HepG2 (cell line): Measurements from ENCODE around the gene TPI1. TPM values are rescaled to one million over a fixed set of nuclear protein-coding genes. Genes with fewer than 3 reads are reported as not detected.

ENCODE experiments used
- ATAC-seq: fragments of 200-7000 bp; cut with Tn5 transposase; 3 replicates; pipeline ENCODE4 v1.9.1; 2020; ENCODE audit warnings: mild to moderate bottlenecking, moderate library complexity
- BruUV-seq: library from RNA; stranded (reverse); fragments of 400-500 nt; replicated peaks from 2 replicates; lab custom pipeline; 2021; lab: Mats Ljungman, UMichigan
- CTCF ChIA-PET: fragments of 300-600 bp; formaldehyde crosslinking; extraction: SDS; loops from one replicate; lab custom pipeline; 2021; ENCODE audit warnings: low total read pairs, inconsistent platforms, low intra/inter-chr PET ratio; lab: Yijun Ruan, JAX
- POLR2A ChIA-PET: fragments of 350-600 bp; sonication (Branson Sonifier 250); formaldehyde crosslinking; loops from one replicate; lab custom pipeline; 2020; ENCODE audit warnings: antibody characterized with exemption, inconsistent platforms; lab: Yijun Ruan, JAX
- DNase-seq: peaks from one replicate; pipeline ENCODE4 v3.0.0-alpha.2; 2015; ENCODE audit warnings: low spot score
- FAIRE-seq: peaks from 3 replicates; lab custom pipeline; 2011; peaks lifted over from hg19 to GRCh38; lab: Jason Lieb, UNC
- H2AFZ ChIP-seq: one replicate; pipeline ENCODE4 v1.6.1; 2011; ENCODE audit warnings: low read length, inconsistent platforms
- H3K27ac ChIP-seq: fragments of 300-600 bp; 3 replicates; pipeline ENCODE4 v1.8.0; 2011; ENCODE audit warnings: mixed run types, mild to moderate bottlenecking, mixed read lengths, low read length, inconsistent platforms; ENCODE audit not compliant: insufficient read depth; ENCODE audit errors: extremely low read length
- H3K27me3 ChIP-seq, 2 experiments: fragments of 200-600 bp in 1 of 2; 2 replicates in 1 of 2; 3 replicates in 1 of 2; pipeline versions ENCODE4 v1.6.0 to v1.8.0; 2011; ENCODE audit warnings: low read length in 2 of 2, mild to moderate bottlenecking in 2 of 2, moderate library complexity in 2 of 2, inconsistent platforms in 1 of 2; ENCODE audit not compliant: insufficient read depth in 2 of 2, control insufficient read depth in 1 of 2
- H3K36me3 ChIP-seq, 2 experiments: fragments of 200-600 bp in 1 of 2; replicated peaks in 1 of 2; 2 replicates in 1 of 2; 3 replicates in 1 of 2; pipeline versions ENCODE4 v1.5.1 to v1.8.0; 2011; ENCODE audit warnings: low read length in 2 of 2, inconsistent platforms in 1 of 2; ENCODE audit not compliant: insufficient read depth in 2 of 2, control insufficient read depth in 1 of 2
- H3K4me1 ChIP-seq: 2 replicates; pipeline ENCODE4 v1.5.1; 2012; ENCODE audit warnings: low read length, inconsistent platforms; ENCODE audit not compliant: insufficient read depth
- H3K4me2 ChIP-seq: 2 replicates; pipeline ENCODE4 v1.6.0; 2011; ENCODE audit warnings: low read depth, low read length, inconsistent platforms
- H3K4me3 ChIP-seq, 3 experiments: fragments of 200-600 bp in 1 of 3; sonication (generic), shearing (Covaris generic) in 1 of 3; replicated peaks in 1 of 3; 2 replicates each; pipeline ENCODE4 v1.5.1; 2011 to 2016; ENCODE audit warnings: low read length in 3 of 3, inconsistent platforms in 2 of 3, low read depth in 2 of 3, mild to moderate bottlenecking in 2 of 3, control low read depth in 1 of 3, mixed read lengths in 1 of 3; ENCODE audit not compliant: insufficient read depth in 1 of 3
- H3K79me2 ChIP-seq: one replicate; pipeline ENCODE4 v1.6.1; 2011; ENCODE audit warnings: low read length, inconsistent platforms; ENCODE audit not compliant: insufficient read depth
- H3K9ac ChIP-seq: 2 replicates; pipeline ENCODE4 v1.6.0; 2011; ENCODE audit warnings: mild to moderate bottlenecking, low read depth, low read length, inconsistent platforms; ENCODE audit not compliant: insufficient read depth
- H3K9me3 ChIP-seq: 2 replicates; pipeline ENCODE4 v1.5.1; 2012; ENCODE audit warnings: mild to moderate bottlenecking, low read length
- H4K20me1 ChIP-seq: 2 replicates; pipeline ENCODE4 v1.6.0; 2011; ENCODE audit warnings: inconsistent platforms, mild to moderate bottlenecking, low read length, moderate library complexity; ENCODE audit not compliant: insufficient read depth
- ESRRA ChIP-seq: sonication (generic); formaldehyde crosslinking; IDR thresholded peaks from 2 replicates; pipeline ENCODE4 v1.5.1; 2020; ENCODE audit warnings: mild to moderate bottlenecking, low read depth, missing genetic modification reagents
- GTF2F1 ChIP-seq: fragments of 150-350 bp; IDR thresholded peaks from 2 replicates; pipeline ENCODE4 v1.6.1; 2014; ENCODE audit warnings: low read length
- JARID2 ChIP-seq: sonication (generic); formaldehyde crosslinking; IDR thresholded peaks from 2 replicates; pipeline ENCODE4 v1.8.1; 2023; ENCODE audit warnings: missing genetic modification reagents, inconsistent platforms; ENCODE audit not compliant: insufficient replicate concordance
- LBX2 ChIP-seq: sonication (generic); formaldehyde crosslinking; IDR thresholded peaks from 2 replicates; pipeline ENCODE4 v1.5.0; 2020; ENCODE audit warnings: missing genetic modification reagents, mild to moderate bottlenecking, borderline replicate concordance
- MEF2D ChIP-seq: sonication (generic); formaldehyde crosslinking; IDR thresholded peaks from 2 replicates; pipeline ENCODE4 v1.5.1; 2020; ENCODE audit warnings: mild to moderate bottlenecking, missing genetic modification reagents
- MXI1 ChIP-seq: IDR thresholded peaks from 3 replicates; pipeline ENCODE4 v1.6.1; 2012; ENCODE audit warnings: low read depth, low read length, inconsistent platforms, borderline replicate concordance
- PHF21A ChIP-seq: sonication (generic); formaldehyde crosslinking; IDR thresholded peaks from 2 replicates; pipeline ENCODE4 v1.5.0; 2020; ENCODE audit warnings: mild to moderate bottlenecking, missing genetic modification reagents
- PLRG1 ChIP-seq: fragments of 450-650 bp; conservative IDR thresholded peaks from 2 replicates; pipeline ENCODE4 v1.6.1; 2016
- RCOR2 ChIP-seq: IDR thresholded peaks from 2 replicates; pipeline ENCODE4 v1.6.1; 2016; ENCODE audit warnings: missing biosample characterization, missing genetic modification reagents
- TCF7L2 ChIP-seq: IDR thresholded peaks from 2 replicates; pipeline ENCODE4 v1.6.1; 2011; ENCODE audit warnings: mild to moderate bottlenecking, low read depth, low read length, moderate library complexity
- TFDP2 ChIP-seq: sonication (generic); formaldehyde crosslinking; IDR thresholded peaks from 2 replicates; pipeline ENCODE4 v1.4.0; 2020; ENCODE audit warnings: missing genetic modification reagents
- ZMYM3 ChIP-seq: sonication (generic); formaldehyde crosslinking; IDR thresholded peaks from 2 replicates; pipeline ENCODE4 v1.5.1; 2020; ENCODE audit warnings: mild to moderate bottlenecking, missing genetic modification reagents
- ZNF101 ChIP-seq: sonication (generic); formaldehyde crosslinking; IDR thresholded peaks from 2 replicates; pipeline ENCODE4 v1.4.0; 2020; ENCODE audit warnings: mild to moderate bottlenecking, low read depth, missing genetic modification reagents, borderline replicate concordance
- ZNF143 ChIP-seq: sonication (generic); formaldehyde crosslinking; IDR thresholded peaks from 2 replicates; pipeline ENCODE4 v1.4.0; 2020; ENCODE audit warnings: missing genetic modification reagents
- ZNF281 ChIP-seq: sonication (generic); formaldehyde crosslinking; IDR thresholded peaks from 2 replicates; pipeline ENCODE4 v1.4.0; 2020; ENCODE audit warnings: missing genetic modification reagents, borderline replicate concordance
- ZNF3 ChIP-seq: IDR thresholded peaks from 2 replicates; pipeline ENCODE4 v1.7.0; 2017; ENCODE audit warnings: inconsistent platforms
- ZNF841 ChIP-seq: sonication (generic); formaldehyde crosslinking; IDR thresholded peaks from 2 replicates; pipeline ENCODE4 v1.8.1; 2023; ENCODE audit warnings: missing genetic modification reagents, borderline replicate concordance
- WGBS: methylation state at CpG from one replicate; pipeline ENCODE4 v1.1.6; 2017; ENCODE audit warnings: low lambda C conversion rate; 5-methylcytosine and 5-hydroxymethylcytosine counted together
- in situ Hi-C: cut with HindIII; loops from 2 replicates; pipeline ENCODE4 v1.10.0; 2017; ENCODE audit warnings: low pct_unique_long_range_greater_than_20kb; ENCODE audit not compliant: extremely low pct_ligation_motif_present
- intact Hi-C: fragments of 100-400 bp; cut with micrococcal nuclease; formaldehyde crosslinking; loops from one replicate; pipeline ENCODE4 v1.10.0; 2022; ENCODE audit not compliant: unreplicated experiment
- polyA plus RNA-seq, 8 experiments: library from polyadenylated mRNA; depleted of rRNA in 3 of 8; stranded (reverse) in 7 of 8; unstranded in 1 of 8; fragments of >200 nt; fragmentation: Illumina TruSeq in 4 of 8; extraction: Trizol in 4 of 8; gene quantifications; 2 replicates each; pipeline versions ENCODE4 v1.2.1 to v1.2.3, GENCODE V29; 2011 to 2016; ENCODE audit warnings: low read depth in 4 of 8, missing spikeins in 1 of 8, mixed read lengths in 1 of 8; ENCODE audit not compliant: insufficient read depth in 1 of 8
- total RNA-seq, 5 experiments: library from RNA; depleted of rRNA; stranded (reverse); fragments of >200 nt; fragmentation: Illumina TruSeq; extraction: Trizol; gene quantifications; 2 replicates each; pipeline ENCODE4 v1.2.3, GENCODE V29; 2016; ENCODE audit warnings: low read depth in 1 of 5

TPI1 gene
- total and polyA plus RNA-seq, 2 of the 13 experiments (the other 11 are each of a cell fraction or from before 2014, with no cell fraction given): 945 to 2,535 TPM

- TF ChIP-seq LBX2: no peak
Measured at GRCh38 chr12:6834254-6834653, 33.1 kb upstream of the TPI1 start (continued).

- FAIRE-seq: no peak
- POLR2A ChIA-PET: interaction anchor here (1.8 to 1.9 kb wide), 2 partner anchors 17 to 82 kb away, joined by 4 to 9 read pairs; partner anchors contain the start of genes CDCA3, MLF2 and USP5
Measured at GRCh38 chr12:6834873-6835272, 32.5 kb upstream of the TPI1 start.

More at GRCh38 chr12:6834873-6835272, 32.5 kb upstream of the TPI1 start:
- intact Hi-C loops (no loop called here), in situ Hi-C loops (no loop called here)
- no peaks in the 10 kb centered on the region for H4K20me1 ChIP-seq
- no peak for ATAC-seq
- H2AFZ ChIP-seq: no peak overlapping the region
- H3K4me1 ChIP-seq: peaks cover 10% of the 10 kb centered on the region
- 87% methylated on average over 5 of the region's 5 CpGs for WGBS
- CTCF ChIA-PET: interaction anchor here (1.3 to 1.6 kb wide), 2 partner anchors 17 to 99 kb away, joined by 3 to 6 read pairs; partner anchors contain the start of gene USP5
- no peak overlapping the region for H3K27ac ChIP-seq
- H3K36me3 ChIP-seq: peaks cover 20 to 45% of the 10 kb centered on the region in 2 experiments; a peak in 4 of 5 replicates
- no peak overlapping the region for H3K9ac ChIP-seq
- no peaks in the 10 kb centered on the region for H3K27me3 ChIP-seq
- H3K4me3 ChIP-seq: no peak overlapping the region
- TF ChIP-seq MEF2D (CRISPR knock-in tag): no peak
- TF ChIP-seq JARID2 (CRISPR knock-in tag): no peak
- no peak for TF ChIP-seq MXI1
- no peak for TF ChIP-seq ESRRA (CRISPR knock-in tag)
- TF ChIP-seq PHF21A (CRISPR knock-in tag): no peak
- no peak for TF ChIP-seq ZNF841 (CRISPR knock-in tag)
- no peak for TF ChIP-seq PLRG1
- no peak for TF ChIP-seq ZNF281 (CRISPR knock-in tag)
- no peak for TF ChIP-seq ZNF3 (CRISPR knock-in tag)
- TF ChIP-seq ZNF101 (CRISPR knock-in tag): no peak
- TF ChIP-seq RCOR2 (CRISPR knock-in tag): no peak
- TF ChIP-seq TFDP2 (CRISPR knock-in tag): no peak
- no peak for TF ChIP-seq TCF7L2
- no peak for TF ChIP-seq GTF2F1
- TF ChIP-seq ZNF143: no peak
- TF ChIP-seq ZMYM3 (CRISPR knock-in tag): no peak
- TF ChIP-seq, all 625 proteins: peak for 0
- DNase-seq: no peak
- Histone ChIP-seq H3K79me2 (no peaks in the 10 kb centered on the region), H3K4me2 (no peak overlapping the region), H3K9me3 (no peaks in the 10 kb centered on the region)
- BruUV-seq: no TSS peak
